Dermis microvascular lymphatic vessel endothelial cell (primary cell): ENCODE data around the gene SLC35F3. TPM values are rescaled to one million over a fixed set of nuclear protein-coding genes. Genes with fewer than 3 reads are reported as not detected.

Experiments used
- DNase-seq, 2 donors: peaks; one replicate each; pipeline versions ENCODE4 v3.0.0 to v3.0.0-alpha.2; 2010; ENCODE audit warnings: low read depth in 2 of 2
- total RNA-seq: library from RNA; depleted of rRNA; stranded (reverse); fragments of >200 nt; gene quantifications from 2 replicates; pipeline ENCODE4 v1.2.1, GENCODE V29; 2014

The SLC35F3 gene
- total RNA-seq, 1 donor from 2014 or later: not detected

GRCh38 chr1:233971753-233972152, 67.3 kb downstream of the SLC35F3 start:
- no peak for DNase-seq

GRCh38 chr1:233972563-233972950, 68.1 kb downstream of the SLC35F3 start:
- no peak for DNase-seq

- no peak for DNase-seq
Measured at GRCh38 chr1:233972951-233973635, 68.6 kb downstream of the SLC35F3 start.

- DNase-seq: no peak
Measured at GRCh38 chr1:233975486-233975885, 71.0 kb downstream of the SLC35F3 start.

- DNase-seq: no peak
Measured at GRCh38 chr1:233981042-233981675, 76.7 kb downstream of the SLC35F3 start.

GRCh38 chr1:233982827-233983518, 78.5 kb downstream of the SLC35F3 start:
- DNase-seq: no peak

- DNase-seq: no peak
Measured at GRCh38 chr1:233983811-233984210, 79.3 kb downstream of the SLC35F3 start.

- DNase-seq: no peak
Measured at GRCh38 chr1:233988963-233989696, 84.7 kb downstream of the SLC35F3 start.

GRCh38 chr1:233990486-233990885, 86.0 kb downstream of the SLC35F3 start:
- DNase-seq: no peak

GRCh38 chr1:233993651-233994050, 89.2 kb downstream of the SLC35F3 start:
- DNase-seq: no peak

GRCh38 chr1:233994112-233994511, 89.6 kb downstream of the SLC35F3 start:
- DNase-seq: no peak

GRCh38 chr1:233998456-233998855, 94.0 kb downstream of the SLC35F3 start:
- DNase-seq: no peak

- no peak for DNase-seq
Measured at GRCh38 chr1:233998891-233999290, 94.4 kb downstream of the SLC35F3 start.

- DNase-seq: no peak
Measured at GRCh38 chr1:234000557-234001041, 96.1 kb downstream of the SLC35F3 start.

- no peak for DNase-seq
Measured at GRCh38 chr1:234001817-234002216, 97.3 kb downstream of the SLC35F3 start.

GRCh38 chr1:234004591-234004990, 100.1 kb downstream of the SLC35F3 start:
- DNase-seq: no peak

GRCh38 chr1:234007684-234008083, 103.2 kb downstream of the SLC35F3 start:
- no peak for DNase-seq

GRCh38 chr1:234008591-234008990, 104.1 kb downstream of the SLC35F3 start:
- no peak for DNase-seq

GRCh38 chr1:234009668-234010067, 105.2 kb downstream of the SLC35F3 start:
- DNase-seq: no peak

GRCh38 chr1:234014208-234014607, 109.7 kb downstream of the SLC35F3 start:
- DNase-seq: no peak

GRCh38 chr1:234018816-234019215, 114.3 kb downstream of the SLC35F3 start:
- DNase-seq: no peak

- no peak for DNase-seq
Measured at GRCh38 chr1:234019387-234019786, 114.9 kb downstream of the SLC35F3 start.
